CD4-positive, alpha-beta T cell treated with Interleukin-15 for 4 hours (primary cell): Measurements from ENCODE around the gene TEX50.
"Not testable (repeated sequence)": the region's sequence is repeated elsewhere in the genome, so short reads cannot be mapped to it uniquely, and the experiment has no call there.

Experiments
- DNase-seq: peaks from one replicate; pipeline ENCODE4 v3.0.0-alpha.2; 2020; ENCODE audit warnings: low spot score

Gene TEX50

GRCh38 chr1:173663159-173663558, 28.0 kb downstream of the TEX50 start:
- DNase-seq, result no peak

- no peak for DNase-seq
These were observed 31.5 kb downstream of the TEX50 start for GRCh38 chr1:173666646-173667045.

GRCh38 chr1:173669491-173669941, 34.4 kb downstream of the TEX50 start, which contains the start of gene ANKRD45:
ANKRD45 (minus strand) TSS chr1:173669851; CDS start chr1:173659418, 10,433 bp downstream.
- no peak for DNase-seq

GRCh38 chr1:173674496-173674895, 39.4 kb downstream of the TEX50 start:
- not testable (repeated sequence) for DNase-seq

- not testable (repeated sequence) for DNase-seq
These were observed 45.0 kb downstream of the TEX50 start for GRCh38 chr1:173680152-173680551.

GRCh38 chr1:173682184-173682583, 47.0 kb downstream of the TEX50 start:
- DNase-seq, result no peak

- DNase-seq, result not testable (repeated sequence)
These were observed 48.7 kb downstream of the TEX50 start for GRCh38 chr1:173683838-173684237.

GRCh38 chr1:173685121-173685520, 50.0 kb downstream of the TEX50 start:
- not testable (repeated sequence) for DNase-seq
